Breast epithelium (tissue), 4 donors: ENCODE measurements around the gene CNNM2. TPM values are rescaled to one million over a fixed set of nuclear protein-coding genes. Genes with fewer than 3 reads are reported as not detected.

Experiments
- DNase-seq, 2 donors: peaks; one replicate each; pipeline ENCODE4 v3.0.0-alpha.2; 2019; ENCODE audit warnings: low spot score in 2 of 2
- H3K27ac ChIP-seq, 2 donors: fragments of 200-600 bp; sonication (generic) in 1 of 2; one replicate each; pipeline ENCODE4 v1.5.1; 2016 to 2019; ENCODE audit warnings: mild to moderate bottlenecking in 1 of 2
- H3K27me3 ChIP-seq, 2 donors: fragments of 200-600 bp; sonication (generic) in 1 of 2; one replicate each; pipeline versions ENCODE4 v1.5.1 to v1.6.0; 2017 to 2019; ENCODE audit warnings: control low read depth in 1 of 2, mild to moderate bottlenecking in 1 of 2
- H3K36me3 ChIP-seq: fragments of 200-600 bp; one replicate; pipeline ENCODE4 v1.5.1; 2019
- H3K4me1 ChIP-seq, 2 donors: fragments of 200-600 bp; sonication (generic); one replicate each; pipeline ENCODE4 v1.5.1; 2016 to 2019; ENCODE audit warnings: control low read depth in 1 of 2
- H3K4me3 ChIP-seq, 3 donors: fragments of 200-600 bp; sonication (generic); 1 replicate in 2 of 3; 2 replicates in 1 of 3; pipeline ENCODE4 v1.5.1; 2016 to 2019; ENCODE audit warnings: mild to moderate bottlenecking in 3 of 3, moderate library complexity in 2 of 3
- H3K9me3 ChIP-seq, 2 donors: fragments of 200-600 bp; sonication (generic) in 1 of 2; one replicate each; pipeline ENCODE4 v1.5.1; 2016 to 2019; ENCODE audit warnings: control low read depth in 1 of 2
- POLR2A ChIP-seq: fragments of 450-650 bp; IDR thresholded peaks from one replicate; pipeline ENCODE4 v1.6.1; 2016; ENCODE audit warnings: antibody characterized with exemption, mild to moderate bottlenecking, moderate library complexity
- POLR2AphosphoS5 ChIP-seq, 3 donors: sonication (generic); formaldehyde crosslinking; IDR thresholded peaks; one replicate each; pipeline ENCODE4 v1.6.1; 2017; ENCODE audit warnings: antibody characterized with exemption in 3 of 3
- intact Hi-C: fragments of 100-400 bp; cut with DNase I; formaldehyde crosslinking; loops from one replicate; pipeline ENCODE4 v1.15.1; 2023; ENCODE audit warnings: low total_unique reads
- total RNA-seq, 3 donors: library from RNA; depleted of rRNA; stranded (reverse); fragments of >200 nt; gene quantifications; one replicate each; pipeline ENCODE4 v1.1.0, GENCODE V29; 2016
- TF ChIP-seq, protein P1 (sequence below), 3 donors: fragments of 450-650 bp; IDR thresholded peaks; one replicate each; pipeline ENCODE4 v1.5.1; 2016 to 2017; ENCODE audit warnings: antibody characterized with exemption in 3 of 3, mild to moderate bottlenecking in 3 of 3, moderate library complexity in 3 of 3

Gene CNNM2
- total RNA-seq, 3 donors from 2014 or later: 6.4 to 7.2 (median 6.7) TPM

DNA sequence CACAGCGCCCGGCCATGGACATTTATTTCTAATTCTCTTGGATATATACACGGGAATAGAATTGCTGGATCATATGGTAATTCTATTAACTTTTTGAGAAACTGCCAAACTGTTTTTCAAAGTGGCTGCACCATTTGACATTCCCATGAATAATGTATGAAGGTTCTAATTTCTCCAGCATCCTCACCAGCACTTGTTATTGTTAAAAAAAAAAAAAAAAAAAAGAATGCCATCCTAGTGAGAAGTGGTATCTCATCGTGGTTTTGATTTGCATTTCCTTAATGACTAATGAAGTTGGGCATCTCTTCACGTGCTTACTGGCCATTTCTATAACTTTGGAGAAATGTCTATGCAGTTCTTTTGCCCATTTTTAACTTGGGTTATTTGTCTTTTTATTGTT, 13.5 kb downstream of the CNNM2 start:
- H3K4me1 ChIP-seq: no peaks in the 10 kb centered on the region
- no peak for TF ChIP-seq POLR2AphosphoS5 (IDR thresholded peaks at IDR 0.05)
- no peak for TF ChIP-seq POLR2A
- TF ChIP-seq, protein P1, sequence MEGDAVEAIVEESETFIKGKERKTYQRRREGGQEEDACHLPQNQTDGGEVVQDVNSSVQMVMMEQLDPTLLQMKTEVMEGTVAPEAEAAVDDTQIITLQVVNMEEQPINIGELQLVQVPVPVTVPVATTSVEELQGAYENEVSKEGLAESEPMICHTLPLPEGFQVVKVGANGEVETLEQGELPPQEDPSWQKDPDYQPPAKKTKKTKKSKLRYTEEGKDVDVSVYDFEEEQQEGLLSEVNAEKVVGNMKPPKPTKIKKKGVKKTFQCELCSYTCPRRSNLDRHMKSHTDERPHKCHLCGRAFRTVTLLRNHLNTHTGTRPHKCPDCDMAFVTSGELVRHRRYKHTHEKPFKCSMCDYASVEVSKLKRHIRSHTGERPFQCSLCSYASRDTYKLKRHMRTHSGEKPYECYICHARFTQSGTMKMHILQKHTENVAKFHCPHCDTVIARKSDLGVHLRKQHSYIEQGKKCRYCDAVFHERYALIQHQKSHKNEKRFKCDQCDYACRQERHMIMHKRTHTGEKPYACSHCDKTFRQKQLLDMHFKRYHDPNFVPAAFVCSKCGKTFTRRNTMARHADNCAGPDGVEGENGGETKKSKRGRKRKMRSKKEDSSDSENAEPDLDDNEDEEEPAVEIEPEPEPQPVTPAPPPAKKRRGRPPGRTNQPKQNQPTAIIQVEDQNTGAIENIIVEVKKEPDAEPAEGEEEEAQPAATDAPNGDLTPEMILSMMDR (IDR thresholded peaks at IDR 0.05): no peak
- no peak for DNase-seq
- no peaks in the 10 kb centered on the region for H3K9me3 ChIP-seq
- H3K4me3 ChIP-seq: no peak overlapping the region
- intact Hi-C loops: no loop called here
- H3K36me3 ChIP-seq: no peaks in the 10 kb centered on the region
- no peak overlapping the region for H3K27ac ChIP-seq
- no peaks in the 10 kb centered on the region for H3K27me3 ChIP-seq

DNA sequence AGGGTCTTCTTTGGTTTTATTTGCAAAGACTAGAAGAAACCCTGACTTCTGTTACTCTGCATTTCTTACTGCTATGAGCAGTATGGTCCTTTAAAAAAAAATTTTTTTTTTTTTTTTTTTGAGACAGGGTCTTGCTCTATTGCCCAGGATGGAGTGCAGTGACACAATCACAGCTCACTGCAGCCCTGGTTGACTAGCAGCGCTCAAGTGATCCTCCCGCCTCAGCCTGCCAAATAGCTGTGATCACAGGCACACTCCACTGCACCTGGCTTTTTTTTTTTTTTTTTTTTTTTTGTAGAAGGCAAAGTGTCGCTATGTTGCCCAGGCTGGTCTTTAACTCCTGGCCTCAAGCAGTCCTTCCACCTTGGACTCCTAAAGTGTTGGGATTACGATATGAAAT, 17.4 kb downstream of the CNNM2 start:
- no peaks in the 10 kb centered on the region for H3K36me3 ChIP-seq
- no peak overlapping the region for H3K27ac ChIP-seq
- no peak for DNase-seq
- no peak overlapping the region for H3K4me3 ChIP-seq
- TF ChIP-seq, protein P1 (IDR thresholded peaks at IDR 0.05): no peak
- TF ChIP-seq POLR2AphosphoS5 (IDR thresholded peaks at IDR 0.05): no peak
- TF ChIP-seq POLR2A: no peak
- H3K9me3 ChIP-seq: no peaks in the 10 kb centered on the region
- H3K4me1 ChIP-seq: no peaks in the 10 kb centered on the region
- H3K27me3 ChIP-seq: no peaks in the 10 kb centered on the region
- intact Hi-C loops: no loop called here

DNA sequence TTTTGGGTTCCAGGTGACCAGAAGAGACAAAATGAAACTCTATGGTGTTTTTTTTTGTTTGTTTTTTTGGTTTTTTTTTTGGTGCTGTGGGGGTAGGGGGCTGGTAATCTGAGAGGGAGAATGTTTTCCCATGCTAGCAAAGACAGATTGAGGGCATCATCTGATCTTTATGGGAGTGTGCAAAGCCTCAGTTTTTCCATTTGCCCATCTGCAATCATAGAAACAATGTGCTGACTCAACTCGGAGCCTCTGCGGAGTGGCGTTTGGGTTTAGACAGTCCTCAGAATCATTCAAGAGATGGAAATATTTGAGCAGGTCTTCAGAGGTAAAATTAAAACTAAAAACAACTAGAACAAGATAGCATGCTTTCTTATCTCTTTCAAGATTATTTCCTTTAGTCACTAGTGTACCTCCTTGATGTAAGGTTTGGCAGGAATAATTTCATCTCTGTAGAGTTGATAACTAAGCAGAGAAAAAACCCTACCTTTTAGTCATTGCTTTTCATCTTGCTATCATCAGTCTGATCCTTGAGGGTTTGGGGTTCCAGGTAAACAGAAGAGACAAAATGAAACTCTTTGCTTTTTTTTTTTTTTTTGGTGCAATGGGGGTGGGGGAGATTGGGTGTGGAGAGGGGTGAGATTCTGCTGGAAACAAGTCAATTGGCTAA, 18.0 kb downstream of the CNNM2 start:
- H3K4me3 ChIP-seq: no peak overlapping the region
- no peak overlapping the region for H3K27ac ChIP-seq
- no peak for DNase-seq
- no peaks in the 10 kb centered on the region for H3K9me3 ChIP-seq
- no peak for TF ChIP-seq POLR2A
- TF ChIP-seq, protein P1 (IDR thresholded peaks at IDR 0.05): no peak
- TF ChIP-seq POLR2AphosphoS5 (IDR thresholded peaks at IDR 0.05): no peak
- H3K36me3 ChIP-seq: no peaks in the 10 kb centered on the region
- H3K27me3 ChIP-seq: no peaks in the 10 kb centered on the region
- no peaks in the 10 kb centered on the region for H3K4me1 ChIP-seq
- intact Hi-C loops: no loop called here

DNA sequence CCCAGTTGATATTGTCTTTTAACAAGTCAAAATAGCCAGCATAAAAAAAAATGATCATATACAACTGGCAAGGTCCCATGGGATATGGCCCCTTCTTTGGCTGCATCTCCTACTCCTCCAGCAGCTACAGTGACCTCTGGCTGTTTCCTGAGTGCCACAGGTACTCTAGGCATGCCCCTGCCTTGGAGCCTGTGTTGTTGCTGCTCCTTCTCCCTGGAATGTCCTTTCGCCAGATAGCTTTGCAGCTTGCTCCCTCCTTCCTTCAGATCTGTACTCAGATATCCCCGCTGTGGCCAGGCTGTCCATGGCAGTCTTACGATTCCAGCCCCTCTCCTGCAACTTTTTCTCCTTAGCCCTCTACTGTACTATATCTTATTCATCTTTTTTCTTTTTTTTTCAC, 23.3 kb downstream of the CNNM2 start:
- no peaks in the 10 kb centered on the region for H3K36me3 ChIP-seq
- no peak for TF ChIP-seq POLR2A
- TF ChIP-seq POLR2AphosphoS5 (IDR thresholded peaks at IDR 0.05): no peak
- TF ChIP-seq, protein P1 (IDR thresholded peaks at IDR 0.05): no peak
- intact Hi-C loops: no loop called here

DNA sequence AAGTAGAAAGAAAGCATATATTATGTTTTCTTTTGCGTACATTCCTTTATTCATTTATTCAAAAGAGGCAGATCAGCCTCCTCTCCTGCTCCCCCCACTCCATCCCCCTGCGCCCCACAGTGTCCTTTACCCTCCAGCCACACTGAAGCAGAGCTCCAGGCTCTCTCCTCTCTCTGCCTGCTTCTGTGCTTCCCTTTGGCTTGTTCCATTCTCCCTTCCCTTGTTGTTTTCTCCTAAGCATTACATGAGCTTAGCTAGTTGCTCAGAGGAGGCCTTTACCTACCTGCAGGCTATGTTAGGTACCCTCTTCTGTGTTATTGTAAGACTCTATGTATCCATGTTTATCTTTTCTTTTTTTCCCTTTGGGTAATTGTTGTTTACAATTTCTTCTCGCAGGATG, 27.4 kb downstream of the CNNM2 start:
- TF ChIP-seq, protein P1 (IDR thresholded peaks at IDR 0.05): no peak
- TF ChIP-seq POLR2A (no peak), POLR2AphosphoS5 (IDR thresholded peaks at IDR 0.05) (no peak)
- H3K9me3 ChIP-seq: no peaks in the 10 kb centered on the region
- H3K27me3 ChIP-seq: no peaks in the 10 kb centered on the region

More for the DNA sequence above, 23.3 kb downstream of the CNNM2 start:
- Histone ChIP-seq H3K27ac (no peak overlapping the region), H3K9me3 (no peaks in the 10 kb centered on the region), H3K27me3 (no peaks in the 10 kb centered on the region), H3K4me3 (no peak overlapping the region), H3K4me1 (no peaks in the 10 kb centered on the region)
- DNase-seq: no peak

More for the DNA sequence above, 27.4 kb downstream of the CNNM2 start:
- H3K27ac ChIP-seq: no peak overlapping the region
- H3K36me3 ChIP-seq: no peaks in the 10 kb centered on the region
- H3K4me3 ChIP-seq: no peak overlapping the region
- DNase-seq: no peak
- intact Hi-C loops: no loop called here
- no peaks in the 10 kb centered on the region for H3K4me1 ChIP-seq
